KBM-7 (cell line): ENCODE results near the gene TEKTIP1.

Experiments
- DNase-seq: peaks from one replicate; pipeline ENCODE4 v3.0.0-alpha.2; 2015
- in situ Hi-C: fragments of 300-500 bp; cut with MboI; formaldehyde crosslinking; loops from 2 replicates; pipeline ENCODE4 v1.14.3; 2020; ENCODE audit warnings: low sequenced_read_pairs, low pct_unique_long_range_greater_than_20kb, mixed read lengths

Gene TEKTIP1

DNA sequence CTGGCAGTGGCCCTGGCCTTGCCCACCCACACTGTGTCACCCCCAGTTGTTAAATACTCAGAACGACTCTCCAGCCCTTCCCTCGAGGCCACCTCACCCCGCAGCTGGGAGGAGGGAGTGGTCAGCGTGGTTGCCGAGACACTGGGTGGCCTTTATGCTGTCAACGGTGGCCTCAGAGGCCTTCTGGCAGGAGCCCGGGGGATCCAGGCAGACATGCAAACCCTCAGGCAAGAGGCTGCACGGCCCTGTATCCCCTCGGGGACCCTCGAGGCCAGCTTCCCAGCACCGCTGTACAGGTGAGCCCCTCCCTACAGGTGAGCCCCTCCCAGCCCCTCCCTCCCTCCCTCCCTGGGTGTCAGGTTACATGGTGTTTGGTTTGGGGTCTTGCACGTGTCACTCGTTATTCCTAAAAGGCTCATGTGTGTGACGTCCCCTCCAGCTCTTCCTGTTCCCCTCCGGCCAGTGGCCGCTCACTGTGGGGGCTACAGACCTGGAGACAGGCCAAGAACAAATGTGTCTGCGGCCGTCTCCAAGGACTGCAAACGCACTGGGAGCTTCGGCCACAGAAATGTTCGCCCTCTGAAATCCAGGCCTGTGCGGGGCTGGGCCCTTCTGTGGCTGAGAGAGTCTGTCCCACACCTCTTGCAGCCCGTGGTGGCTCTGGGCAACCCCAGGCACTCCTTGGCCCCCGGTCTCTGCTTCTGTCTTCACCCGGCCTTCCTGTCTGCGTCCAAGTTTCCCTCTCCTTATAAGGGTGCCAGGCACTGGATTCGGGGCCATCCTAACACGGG, at the start of gene TEKTIP1:
TSS of gene TEKTIP1 (plus strand) at position 210 of the 791 bp plus-strand sequence. CDS start at position 214, 4 bp downstream.
- in situ Hi-C loops: no loop called here
- no peak for DNase-seq

DNA sequence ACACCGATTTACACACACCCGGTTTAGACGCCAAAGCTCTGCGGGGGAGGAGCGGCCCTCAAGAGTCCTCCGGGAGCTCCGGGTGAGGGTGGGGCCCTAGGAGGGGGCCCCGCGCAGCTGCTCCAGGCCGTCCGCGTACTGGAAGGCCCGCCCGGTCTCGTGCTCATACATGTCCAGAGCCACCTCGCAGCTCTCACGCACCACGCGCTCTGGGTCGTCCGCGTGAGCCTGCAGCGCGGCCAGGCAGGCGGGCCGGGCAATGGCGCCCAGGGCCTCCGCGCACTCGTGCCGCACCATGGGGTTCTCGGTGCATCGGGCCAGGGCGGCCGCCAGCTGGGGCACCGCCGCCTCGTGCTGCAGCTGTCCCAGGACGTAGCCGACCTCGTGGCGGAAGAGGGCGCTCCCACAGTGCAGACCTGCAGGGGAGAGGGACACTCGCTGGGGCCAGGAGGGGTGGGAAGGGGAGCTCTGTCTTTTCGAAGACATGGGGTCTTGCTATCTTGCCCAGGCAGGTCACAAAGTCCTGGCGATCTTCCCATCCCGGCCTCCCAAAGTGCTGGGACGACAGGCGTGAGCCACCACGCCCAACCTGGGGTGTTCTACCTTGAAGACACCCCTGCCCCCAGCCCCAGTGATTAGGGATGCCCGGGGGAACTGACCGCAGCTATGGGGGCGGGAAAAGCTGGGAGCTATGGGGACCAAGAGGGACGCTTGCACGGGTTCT, 47.4 kb upstream of the TEKTIP1 start:
- in situ Hi-C loops: no loop called here
- DNase-seq: no peak

DNA sequence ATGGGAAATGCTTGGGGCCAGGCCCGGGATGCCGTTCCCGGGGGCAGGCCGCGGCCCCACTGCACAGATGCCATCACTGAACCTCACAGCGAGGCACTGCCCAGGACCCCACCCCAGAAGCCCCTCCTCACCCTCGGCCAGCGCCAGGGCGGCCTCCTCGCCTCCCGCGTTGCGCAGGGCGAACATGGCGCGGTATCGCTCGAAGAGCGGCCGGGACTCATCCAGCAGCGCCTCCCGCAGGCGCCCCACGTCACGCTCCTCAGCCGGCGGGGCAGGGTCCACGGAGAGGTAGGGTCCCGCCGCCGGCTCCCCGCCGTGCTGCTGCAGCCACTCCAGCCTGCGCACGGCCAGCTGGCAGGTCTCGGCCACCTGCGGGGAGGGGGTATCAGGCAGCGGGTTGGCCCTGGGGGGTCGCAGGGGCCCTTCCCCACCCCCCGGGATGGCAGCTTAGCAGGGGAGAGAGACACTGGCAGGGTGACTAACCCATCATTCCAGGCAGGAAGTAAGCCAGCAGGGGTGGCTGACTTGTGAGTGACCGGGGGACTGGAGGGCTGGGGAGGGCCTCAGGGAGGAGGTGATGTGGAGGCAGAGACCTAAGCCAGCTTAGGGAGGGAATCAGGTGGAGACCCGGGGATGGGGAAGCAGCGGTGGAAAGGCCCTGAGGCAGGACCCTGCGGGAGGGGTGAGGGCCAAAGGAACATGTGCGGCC, 46.7 kb upstream of the TEKTIP1 start:
- DNase-seq: no peak
- in situ Hi-C loops: no loop called here

DNA sequence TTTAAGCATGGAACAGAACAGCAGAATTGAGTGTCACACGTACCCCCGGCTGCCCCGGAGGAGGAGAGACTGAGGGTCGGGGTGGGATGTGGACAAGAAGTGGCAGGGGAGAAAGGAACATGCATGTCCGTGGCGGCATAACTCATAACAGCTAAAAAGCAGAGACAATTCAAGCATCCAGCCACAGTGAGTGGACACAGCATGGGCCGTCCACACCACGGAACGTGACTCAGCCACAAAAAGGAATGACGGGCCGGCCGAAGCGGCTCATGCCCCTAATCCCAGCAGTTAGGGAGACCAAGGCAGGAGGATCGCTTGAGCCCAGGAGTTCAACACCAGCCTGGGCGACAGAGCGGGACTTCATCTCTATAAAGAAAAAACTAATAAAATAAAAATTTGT, 46.1 kb upstream of the TEKTIP1 start:
- in situ Hi-C loops: no loop called here
- no peak for DNase-seq

- no peak for DNase-seq
- in situ Hi-C loops: no loop called here
Observed at GRCh38 chr19:3493651-3494050, 45.3 kb upstream of the TEKTIP1 start.

- no peak for DNase-seq
- in situ Hi-C loops: no loop called here
Observed at GRCh38 chr19:3494051-3494450, 44.9 kb upstream of the TEKTIP1 start.

GRCh38 chr19:3494559-3494958, 44.4 kb upstream of the TEKTIP1 start:
- no peak for DNase-seq

GRCh38 chr19:3496392-3497273, 42.3 kb upstream of the TEKTIP1 start:
- in situ Hi-C loops: no loop called here
- no peak for DNase-seq

More at GRCh38 chr19:3494559-3494958, 44.4 kb upstream of the TEKTIP1 start:
- in situ Hi-C loops: no loop called here

- DNase-seq: no peak
- in situ Hi-C loops: no loop called here
Observed at GRCh38 chr19:3497757-3498520, 41.0 kb upstream of the TEKTIP1 start.

GRCh38 chr19:3499738-3500428, 39.1 kb upstream of the TEKTIP1 start:
- in situ Hi-C loops: no loop called here
- no peak for DNase-seq

GRCh38 chr19:3500429-3501101, 38.4 kb upstream of the TEKTIP1 start, which contains the start of gene DOHH:
DOHH (minus strand) TSS chr19:3500674; CDS start chr19:3496814, 3,860 bp downstream.
- DNase-seq: peak; percentile 97
- in situ Hi-C loops: no loop called here

DNA sequence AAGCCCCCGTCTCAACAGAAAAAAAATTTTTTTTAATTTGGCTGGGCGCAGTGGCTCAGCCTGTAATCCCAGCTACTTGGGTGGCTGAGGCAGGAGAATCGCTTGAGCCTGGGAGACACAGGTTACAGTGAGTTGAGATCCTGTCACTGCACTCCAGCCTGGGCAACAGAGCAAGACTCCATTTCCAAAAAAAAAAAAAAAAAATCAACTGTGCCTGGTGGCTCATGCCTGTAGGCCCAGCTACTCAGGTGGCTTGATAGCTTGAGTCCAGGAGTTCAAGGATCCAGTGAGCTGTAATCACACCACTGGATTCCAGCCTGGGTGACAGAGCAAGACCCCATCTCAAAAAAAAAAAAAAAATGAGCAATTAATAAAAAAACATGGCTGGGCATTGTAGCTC, 37.2 kb upstream of the TEKTIP1 start:
- in situ Hi-C loops: no loop called here
- DNase-seq: no peak

GRCh38 chr19:3503036-3503572, 35.9 kb upstream of the TEKTIP1 start:
- DNase-seq: no peak
- in situ Hi-C loops: no loop called here

DNA sequence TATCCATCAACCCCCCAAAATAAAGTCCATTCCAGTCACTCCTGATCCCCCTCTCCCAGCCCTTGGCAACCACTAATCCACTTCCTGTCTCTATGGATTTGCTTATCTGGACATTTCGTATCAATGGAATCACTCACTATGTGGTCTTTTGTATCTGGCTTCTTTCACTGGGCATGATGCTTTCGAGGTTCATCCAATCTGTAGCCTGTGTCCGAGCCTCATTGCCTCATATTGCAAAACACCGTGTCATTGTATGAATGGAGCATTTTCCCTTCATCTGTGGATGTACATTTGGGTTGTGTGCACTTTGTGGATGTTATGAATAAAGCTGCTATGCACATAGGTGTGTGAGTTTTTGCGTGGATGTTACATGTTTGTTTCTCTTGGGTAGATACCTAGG, 34.2 kb upstream of the TEKTIP1 start:
- no peak for DNase-seq

GRCh38 chr19:3505598-3506383, 33.2 kb upstream of the TEKTIP1 start, which contains the start of gene FZR1:
FZR1 (plus strand) TSS chr19:3506311; CDS start chr19:3522990, 16,679 bp downstream.
- in situ Hi-C loops: no loop called here
- peak; percentile 98 for DNase-seq

More for the DNA sequence above, 34.2 kb upstream of the TEKTIP1 start:
- in situ Hi-C loops: no loop called here
